HG02943 (cell line): Measurements from ENCODE around the gene DTHD1.

Source experiments
- ATAC-seq: cut with Tn5 transposase; IDR thresholded peaks from one replicate; pipeline ENCODE4 v1.9.1; 2021; ENCODE audit warnings: mild to moderate bottlenecking, low read depth, moderate library complexity; ENCODE audit not compliant: unreplicated experiment

The DTHD1 gene

DNA sequence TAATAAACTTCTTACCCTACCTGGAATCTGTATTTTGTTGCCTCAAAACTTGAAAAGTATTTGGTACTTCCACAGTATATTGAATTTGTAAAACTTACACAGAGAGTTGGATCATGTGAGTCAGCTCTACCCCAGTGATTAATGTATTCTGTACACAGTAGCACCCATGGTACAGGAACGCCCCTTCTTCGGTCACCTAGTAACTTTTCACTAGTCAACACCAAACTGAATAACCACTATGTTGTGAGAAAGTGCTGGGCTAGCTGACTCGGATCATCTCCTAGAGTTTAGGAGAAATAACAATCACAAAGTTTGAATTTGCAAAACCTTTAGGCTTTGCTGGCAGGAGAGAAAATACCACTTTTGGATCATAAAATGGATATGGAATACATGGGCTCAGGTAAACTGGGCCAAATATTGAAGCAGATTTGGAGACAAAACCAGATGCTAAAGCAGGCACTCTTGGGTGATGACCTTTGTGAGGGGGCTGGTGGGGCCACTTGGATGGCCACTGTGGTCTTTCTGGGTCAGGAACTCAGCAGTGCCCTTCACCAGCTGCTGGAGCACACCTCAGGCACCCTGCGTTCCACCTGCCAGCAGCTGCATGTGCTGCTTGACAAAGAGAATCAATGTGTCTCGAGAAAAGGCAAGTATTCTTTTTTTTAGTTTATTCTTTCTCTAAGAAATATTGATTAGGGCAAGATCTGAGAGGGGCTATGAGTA lies at the start of gene DTHD1:
Gene DTHD1 (plus strand): TSS at position 233 of the 723 bp plus-strand sequence. CDS start 143 bp downstream, at position 376.
- ATAC-seq = no peak

DNA sequence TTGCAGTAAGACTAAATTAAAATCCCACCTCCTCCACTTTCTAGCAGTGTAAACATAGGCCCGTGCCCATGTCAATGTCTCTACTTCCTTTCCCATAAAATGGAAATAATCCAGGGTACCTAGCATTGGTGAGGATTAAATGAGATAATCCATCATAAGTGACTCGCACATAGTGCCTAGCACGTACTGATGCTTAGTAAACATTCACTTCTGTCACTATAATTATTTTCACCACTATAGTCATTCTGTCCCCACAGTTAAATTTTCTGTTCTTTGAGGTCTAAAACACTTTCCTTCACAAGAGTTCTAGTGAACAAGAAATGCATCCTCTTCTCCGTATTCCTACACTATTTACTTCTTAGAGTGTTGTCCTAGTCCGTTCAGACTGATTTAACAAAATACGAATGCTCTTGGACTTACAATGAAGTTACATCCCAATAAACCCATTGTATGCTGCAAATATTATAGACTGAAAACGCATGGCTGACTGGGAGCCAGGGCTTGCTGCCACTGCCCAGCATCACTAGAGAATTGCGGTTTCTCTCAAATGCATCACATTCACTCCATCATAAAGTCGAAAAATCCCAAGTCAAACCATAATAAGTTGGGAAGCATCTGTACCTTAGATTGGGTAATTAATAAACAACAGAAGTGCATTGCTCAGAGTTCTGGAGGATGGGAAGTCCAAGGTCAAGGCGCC lies 47.7 kb upstream of the DTHD1 start:
- no peak for ATAC-seq

DNA sequence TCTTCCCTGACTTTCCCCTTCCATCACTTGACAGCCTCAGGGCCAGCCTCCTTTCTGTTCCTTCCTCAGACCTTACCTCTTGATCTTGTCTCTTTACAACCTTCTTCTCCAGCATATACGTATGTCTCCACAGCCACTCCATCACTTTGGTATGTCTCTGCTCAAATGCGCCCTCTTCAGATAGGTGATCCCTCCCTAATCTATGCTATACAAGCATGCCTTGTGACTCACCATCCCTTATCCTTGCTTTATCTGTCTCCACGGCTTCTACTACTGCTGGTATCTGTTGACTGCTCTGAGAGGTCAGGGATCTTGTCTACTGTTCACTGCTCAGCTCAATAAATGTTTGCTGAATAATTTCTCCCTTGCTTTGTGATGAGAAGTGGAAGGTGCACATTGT lies 46.1 kb upstream of the DTHD1 start:
- ATAC-seq = no peak

DNA sequence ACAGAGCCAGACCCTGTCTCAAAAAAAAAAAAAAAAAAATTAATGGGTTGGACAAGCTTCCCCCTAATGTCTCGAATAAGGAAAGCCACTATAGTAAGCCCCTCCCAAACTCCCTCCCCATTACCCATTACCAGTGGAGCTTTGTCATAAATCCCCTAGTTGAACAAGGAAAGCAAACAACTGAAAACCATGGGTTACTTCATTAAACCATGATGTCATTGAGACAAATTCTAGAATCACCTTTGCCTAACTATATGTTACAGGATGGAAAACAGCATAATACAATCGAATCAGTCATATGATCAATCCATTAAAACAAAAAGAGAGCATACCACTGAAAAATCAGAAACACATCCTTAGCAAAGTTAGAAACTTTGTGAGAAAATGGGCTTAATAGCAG lies 45.3 kb upstream of the DTHD1 start:
- no peak for ATAC-seq

DNA sequence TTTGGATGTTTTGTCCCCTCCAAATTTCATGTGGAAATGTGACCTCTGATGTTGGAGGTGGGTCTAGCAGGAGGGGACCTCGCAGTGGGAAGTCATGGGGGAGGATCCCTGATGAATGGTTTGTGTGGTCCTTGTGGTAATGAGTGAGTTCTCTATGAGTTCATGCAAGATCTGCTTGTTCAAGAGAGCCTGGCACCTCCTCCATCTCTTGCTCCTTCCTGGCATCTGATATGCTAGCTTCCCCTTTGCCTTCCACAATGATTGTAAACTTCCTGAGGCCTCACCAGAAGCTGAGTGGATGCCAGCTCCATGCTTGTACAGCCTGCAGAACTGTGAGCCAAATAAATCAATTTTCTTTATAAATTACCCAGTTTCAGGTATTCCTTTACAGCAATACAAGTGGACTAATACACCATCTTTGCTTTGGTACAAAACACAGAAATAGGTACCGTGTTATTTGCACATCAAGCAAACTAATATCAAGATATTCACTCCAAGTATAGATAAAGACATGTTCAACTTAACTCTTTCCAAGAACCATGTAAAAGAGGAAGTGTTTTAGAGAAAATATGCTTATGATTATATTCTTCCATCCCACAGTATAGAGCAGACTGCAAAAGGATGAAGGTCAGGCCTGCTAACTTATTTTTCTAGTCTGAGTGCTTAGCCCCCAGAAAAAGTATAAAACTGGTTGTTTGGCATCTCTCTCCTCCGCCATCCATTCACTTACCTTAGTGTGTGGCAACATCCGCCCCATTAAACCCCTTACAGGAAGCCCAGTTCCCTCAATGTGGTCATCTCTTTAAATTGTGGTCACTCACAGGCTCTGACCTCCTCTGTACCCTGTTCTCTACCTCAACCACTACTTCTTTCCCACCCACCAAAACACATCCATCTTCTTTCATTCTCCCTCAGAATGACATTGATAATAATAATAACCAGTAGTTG lies 43.8 kb upstream of the DTHD1 start:
- ATAC-seq = no peak

DNA sequence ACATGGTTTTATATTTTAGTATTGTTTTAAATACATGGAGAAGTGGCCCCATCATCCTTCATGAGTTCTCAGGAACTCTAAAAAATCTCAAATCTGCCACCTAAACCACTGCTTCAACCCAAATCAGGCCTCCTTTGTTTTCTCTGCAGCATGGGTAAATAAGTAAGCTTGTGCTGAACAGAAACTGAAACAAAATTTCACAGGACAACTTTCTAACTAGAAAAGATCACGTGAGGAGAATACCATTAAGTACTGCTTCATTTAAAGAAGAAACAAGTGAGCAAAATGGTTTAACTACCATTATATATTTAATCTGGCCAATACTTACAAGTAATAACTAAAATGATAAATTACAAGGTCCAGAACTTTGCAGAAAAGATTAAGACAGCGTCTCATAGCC lies 39.6 kb upstream of the DTHD1 start:
- ATAC-seq = peak; percentile 47

DNA sequence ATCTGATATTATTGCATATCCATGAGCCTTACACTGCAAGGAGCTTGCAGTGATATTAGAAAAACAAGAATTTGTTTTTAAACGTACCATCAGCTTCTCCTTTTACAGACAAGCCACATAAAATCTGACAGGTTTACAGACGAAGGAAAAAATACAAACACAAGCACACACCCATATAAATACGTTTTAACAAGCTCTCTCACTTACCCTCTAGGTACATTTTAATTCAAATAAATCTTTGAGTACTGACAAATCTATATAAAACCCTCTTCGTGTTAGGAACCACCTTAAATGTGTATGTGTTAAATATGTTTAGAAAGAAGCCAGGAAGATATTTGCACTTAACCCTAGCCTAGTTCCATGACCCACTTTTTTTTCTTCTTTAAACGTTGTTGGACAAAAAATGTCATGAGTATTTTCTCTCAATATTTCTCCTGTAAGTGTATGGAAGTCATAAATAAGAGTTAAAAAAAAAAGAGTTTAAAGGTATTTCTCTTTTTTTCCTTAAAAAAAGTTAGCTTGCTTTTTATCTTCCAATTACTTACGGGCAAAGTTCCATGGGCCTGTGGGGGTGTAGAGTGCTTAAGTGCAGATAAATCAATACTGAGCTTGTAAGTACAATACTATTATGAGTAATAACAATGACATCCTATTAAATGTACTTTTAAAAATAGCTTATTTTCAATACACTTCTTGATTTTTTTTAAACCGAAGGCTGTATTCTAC lies 38.6 kb upstream of the DTHD1 start:
- ATAC-seq = no peak

DNA sequence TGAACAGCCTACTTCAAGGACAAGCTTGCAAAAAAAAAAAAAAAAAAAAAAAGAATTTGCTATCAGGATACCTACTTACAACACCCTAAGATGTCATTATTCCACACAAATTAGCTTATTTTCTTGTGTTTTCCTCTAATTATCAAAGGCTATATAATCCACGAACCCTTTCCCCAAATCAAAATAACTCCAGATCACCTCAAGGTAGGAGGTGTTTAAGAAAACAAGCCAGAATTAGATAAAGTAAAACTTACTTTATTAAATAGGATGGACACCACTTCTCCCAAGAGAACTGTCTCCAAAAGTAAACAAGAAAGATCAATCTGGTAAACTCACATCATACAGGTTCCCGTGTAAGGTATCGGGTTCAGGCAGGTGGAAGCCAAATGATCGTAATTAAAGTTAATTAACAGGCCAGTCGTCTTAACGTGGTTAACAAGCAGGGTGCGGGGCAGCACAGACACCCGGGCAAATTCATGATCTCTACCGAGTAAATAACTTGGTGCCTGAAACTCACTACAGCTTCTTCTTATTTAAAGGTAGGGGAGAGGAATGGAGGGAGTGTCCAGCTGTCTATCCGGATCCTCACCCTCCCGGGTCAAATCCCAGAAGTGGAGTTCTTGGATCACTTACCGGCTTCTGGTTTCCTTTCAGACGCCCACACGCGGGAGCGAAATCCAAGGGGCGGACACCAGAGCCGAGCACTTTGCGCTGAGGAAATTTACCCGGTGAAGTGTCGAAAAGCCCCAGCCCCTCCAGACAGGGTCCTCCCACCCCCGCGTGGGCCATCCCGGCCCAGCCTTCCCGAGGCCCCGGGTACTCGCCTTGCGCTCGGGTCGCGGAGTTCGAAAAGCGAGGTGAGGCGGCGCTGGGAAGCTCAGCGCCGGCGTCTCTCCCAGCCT lies 37.8 kb upstream of the DTHD1 start:
- peak; percentile 24 for ATAC-seq

DNA sequence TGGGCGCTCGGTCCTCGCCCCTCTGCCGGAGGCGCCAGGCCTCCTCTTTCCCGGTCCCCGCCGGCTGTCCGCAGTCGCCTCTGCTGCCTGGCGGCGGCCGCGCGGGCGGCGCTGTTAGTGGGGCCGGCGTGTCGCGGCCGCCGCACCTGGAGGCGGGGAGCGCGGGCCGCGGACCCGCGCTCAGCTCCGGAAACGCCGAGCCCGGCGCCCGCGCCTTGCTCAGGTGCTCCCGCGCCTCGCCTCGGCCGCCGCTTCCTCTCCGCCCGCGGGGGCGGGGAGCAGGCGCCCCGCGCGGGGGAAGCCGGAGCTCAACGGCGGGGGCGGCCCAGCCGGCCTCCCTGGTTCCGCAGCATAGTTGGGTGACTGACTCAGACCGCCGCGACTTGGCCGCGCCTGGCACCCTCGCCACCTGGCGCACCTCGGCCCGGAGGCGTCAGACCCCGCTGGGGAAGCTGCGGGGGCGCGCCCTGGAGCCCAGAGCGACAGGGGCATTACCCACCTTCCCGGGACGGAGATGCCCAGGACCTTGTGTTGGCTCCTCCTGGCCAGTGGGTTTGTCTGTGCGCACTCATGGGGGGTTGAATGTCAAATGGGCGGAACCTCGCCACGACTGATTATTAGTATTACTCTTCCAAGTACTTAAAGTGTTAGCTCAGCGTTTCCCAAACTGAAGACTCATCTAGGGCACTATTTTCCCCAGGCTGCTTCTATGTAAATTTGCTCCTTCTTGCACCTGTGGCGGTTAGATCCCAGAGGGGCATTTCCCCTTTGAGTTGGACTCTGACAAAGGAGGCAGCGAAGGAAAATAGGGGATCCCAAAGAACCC lies 36.9 kb upstream of the DTHD1 start, which contains the start of gene ARAP2:
Gene ARAP2 (minus strand): TSS at position 258 of the 826 bp plus-strand sequence. CDS start 15,028 bp downstream, outside the sequence.
- peak; percentile 57 for ATAC-seq

DNA sequence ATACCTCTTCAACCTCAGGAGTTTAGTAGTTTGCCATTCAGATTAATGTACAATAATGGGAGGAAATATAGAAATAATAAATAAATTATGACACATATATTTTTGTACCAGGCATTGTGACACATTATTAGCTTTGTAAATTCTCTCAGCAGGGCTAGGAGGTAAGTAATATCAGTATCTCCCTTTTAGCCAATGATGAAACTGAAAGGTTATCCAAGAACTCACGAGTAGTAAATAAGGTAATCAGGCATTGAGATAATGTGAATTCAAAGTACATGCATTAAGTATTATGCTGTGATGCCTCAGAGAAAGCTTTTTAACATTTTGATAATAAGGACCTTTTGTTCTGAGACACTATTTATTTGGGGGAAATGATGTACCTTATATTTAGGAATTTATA lies 31.8 kb upstream of the DTHD1 start:
- ATAC-seq = no peak

DNA sequence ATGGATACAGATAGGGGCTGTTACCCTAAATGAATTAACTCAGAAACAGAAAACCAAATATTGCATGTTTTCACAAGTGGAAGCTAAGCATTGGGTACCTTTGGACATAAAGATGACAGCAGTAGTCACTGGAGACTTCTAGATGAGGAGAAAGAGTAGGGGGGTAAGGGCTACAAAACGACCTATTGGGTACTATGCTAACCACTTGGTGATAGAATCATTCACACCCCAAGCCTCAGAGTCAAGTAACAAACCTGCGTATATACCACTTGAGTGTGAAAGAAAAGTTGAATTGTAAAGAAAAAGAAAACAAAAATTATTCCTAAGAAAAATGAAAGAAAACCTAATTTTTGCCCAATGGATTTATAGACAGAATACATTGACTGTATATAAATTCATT lies 29.4 kb upstream of the DTHD1 start:
- no peak for ATAC-seq

DNA sequence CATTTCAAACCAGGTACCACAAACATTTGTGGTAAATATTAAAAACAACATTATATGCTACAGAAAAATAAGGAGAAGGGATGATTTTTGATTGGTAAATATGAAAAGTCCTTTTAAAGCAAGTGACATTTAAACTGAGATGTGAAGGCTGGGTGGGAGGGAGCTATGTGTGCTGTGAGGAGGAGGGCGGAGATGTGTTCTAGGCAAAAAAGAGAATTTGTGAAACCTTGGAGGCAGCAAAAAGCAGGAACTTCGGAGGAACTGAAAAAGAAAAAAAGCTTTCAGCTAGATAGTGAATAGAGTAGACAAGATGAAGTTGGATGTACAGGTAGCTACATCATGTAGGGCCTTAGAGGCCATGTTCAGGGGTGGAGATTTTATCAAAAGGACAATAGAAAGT lies 27.0 kb upstream of the DTHD1 start:
- no peak for ATAC-seq

DNA sequence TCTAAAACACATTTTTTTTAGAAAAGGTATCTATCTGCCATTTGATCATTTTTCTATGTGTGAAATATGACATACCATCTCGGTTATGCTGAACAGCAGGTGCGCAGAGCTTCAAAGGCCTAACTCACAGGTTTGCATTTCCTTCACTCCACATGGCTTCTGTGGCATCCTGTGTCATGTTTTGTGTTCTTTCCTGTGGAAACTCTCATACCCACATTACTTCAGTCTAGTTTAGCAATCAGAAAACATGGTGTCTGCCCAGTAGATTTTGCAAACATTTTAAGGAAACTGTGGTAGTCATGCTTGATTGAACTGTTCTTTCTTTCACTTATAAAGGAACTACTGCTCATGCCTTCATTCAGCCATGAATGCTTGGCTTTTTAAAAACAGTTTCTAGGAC lies 25.8 kb upstream of the DTHD1 start:
- peak; percentile 79 for ATAC-seq

DNA sequence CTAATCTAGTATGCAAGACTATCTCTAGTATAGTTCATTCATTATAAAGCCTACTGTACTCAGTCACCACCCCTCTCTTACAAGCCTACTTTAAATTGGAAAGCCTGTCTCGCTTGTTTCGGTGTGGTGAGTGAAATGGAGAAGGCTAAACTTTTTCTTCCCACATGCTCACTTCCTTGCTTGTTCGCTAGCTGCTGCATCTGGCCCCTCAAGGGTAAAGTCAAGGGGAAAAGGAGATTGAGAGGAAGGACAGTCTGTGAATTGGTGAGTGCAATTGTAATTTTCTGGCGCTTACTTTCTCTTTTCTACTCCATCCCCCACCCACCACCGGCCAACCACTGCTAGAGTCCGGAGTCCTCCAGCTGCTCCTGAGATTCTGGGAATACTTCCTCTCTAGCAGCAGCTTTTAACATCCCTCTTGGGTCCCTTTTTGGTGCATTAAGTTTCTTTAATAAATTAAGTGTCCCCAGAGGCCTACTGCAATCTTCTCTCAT lies 25.0 kb upstream of the DTHD1 start:
- ATAC-seq = peak; percentile 52

DNA sequence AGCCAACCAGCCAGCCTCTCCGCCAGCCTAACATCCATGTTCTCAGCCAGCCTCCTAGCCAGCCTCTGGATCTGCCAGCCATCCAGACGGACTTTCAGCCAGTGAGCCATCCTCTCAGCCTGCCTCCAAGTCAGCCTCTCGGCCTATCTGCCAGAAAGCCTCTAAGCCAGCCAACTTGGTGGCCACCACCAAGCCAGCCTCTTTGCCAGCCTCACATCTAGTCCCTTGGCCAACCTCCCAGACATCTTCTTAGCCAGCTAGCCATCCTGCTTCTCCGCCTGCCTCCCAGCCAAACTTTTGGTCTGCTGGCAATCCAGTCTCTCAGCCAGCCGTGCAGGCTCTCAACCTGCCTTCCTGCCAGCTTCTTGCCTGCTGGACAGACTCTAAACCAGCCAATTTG lies 20.7 kb upstream of the DTHD1 start:
- no peak for ATAC-seq

DNA sequence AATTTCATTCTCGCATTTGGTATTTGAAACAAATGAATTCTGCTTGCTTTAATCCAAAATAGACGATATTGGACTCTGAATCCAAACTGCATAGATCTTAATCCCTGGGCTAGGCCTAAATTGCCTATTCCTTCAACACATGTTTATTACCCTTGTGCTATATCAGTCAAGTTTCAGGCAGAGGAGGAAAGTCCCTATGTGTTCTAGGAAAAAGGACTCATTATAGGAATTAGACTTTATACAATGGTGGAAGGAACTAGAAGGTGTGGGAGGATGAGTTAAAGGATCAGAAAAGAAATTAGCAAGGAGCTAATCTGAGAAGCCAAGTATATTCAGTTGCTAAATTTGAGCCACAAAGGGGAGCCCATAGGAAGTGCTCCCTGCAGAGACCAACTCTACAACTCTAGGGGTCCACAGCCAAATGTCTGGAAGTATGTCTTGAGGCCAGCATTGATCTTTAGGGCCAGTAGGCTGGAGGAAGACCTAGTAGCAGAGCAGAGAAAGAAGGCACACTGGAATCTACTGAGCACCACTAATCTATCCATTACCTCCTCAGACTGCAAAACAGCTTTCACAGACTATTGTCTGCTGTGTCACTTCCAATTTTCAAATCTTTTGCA lies 17.1 kb upstream of the DTHD1 start:
- no peak for ATAC-seq

DNA sequence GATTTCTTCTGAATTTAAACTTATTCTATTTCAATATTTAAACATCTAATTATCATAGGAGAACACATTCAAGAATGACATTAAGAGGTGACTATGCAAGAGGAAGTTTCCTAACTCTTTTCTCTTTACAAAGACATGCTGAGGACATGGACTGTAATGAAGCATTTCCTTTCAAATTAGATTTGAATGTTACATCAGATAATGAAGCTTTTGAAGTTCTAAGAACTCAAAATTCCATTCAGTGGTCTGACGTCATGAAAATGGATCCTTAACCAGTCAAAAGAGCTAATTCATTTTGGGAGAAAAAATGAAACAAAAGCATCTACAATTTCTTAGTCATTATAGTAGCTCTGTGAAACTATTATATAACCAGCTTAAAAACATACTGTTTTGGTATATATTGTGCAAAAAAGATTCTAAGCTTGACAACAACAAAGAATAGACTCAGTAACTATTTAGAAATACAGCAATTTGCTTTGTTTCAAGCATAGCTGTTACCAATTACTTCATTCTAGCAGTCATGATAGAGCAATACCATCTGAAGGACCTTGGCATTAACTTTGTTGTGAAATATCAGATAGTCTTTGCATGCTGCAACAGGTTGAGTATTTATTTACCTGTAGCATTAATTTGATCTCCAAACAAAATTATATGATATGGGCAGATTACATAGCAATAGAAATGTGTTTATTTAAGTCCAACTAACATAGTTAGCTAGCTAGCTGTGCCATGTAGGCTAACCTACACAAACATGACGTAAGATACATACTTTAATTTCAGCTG lies 13.7 kb upstream of the DTHD1 start:
- ATAC-seq = no peak
